ENCODE data around the gene PDZRN3. TPM values are rescaled to one million over a fixed set of nuclear protein-coding genes. Genes with fewer than 3 reads are reported as not detected.

PDZRN3 gene
- total and polyA plus RNA-seq, 12 donors, result 17.7 to 143 (median 74.6) TPM

DNA sequence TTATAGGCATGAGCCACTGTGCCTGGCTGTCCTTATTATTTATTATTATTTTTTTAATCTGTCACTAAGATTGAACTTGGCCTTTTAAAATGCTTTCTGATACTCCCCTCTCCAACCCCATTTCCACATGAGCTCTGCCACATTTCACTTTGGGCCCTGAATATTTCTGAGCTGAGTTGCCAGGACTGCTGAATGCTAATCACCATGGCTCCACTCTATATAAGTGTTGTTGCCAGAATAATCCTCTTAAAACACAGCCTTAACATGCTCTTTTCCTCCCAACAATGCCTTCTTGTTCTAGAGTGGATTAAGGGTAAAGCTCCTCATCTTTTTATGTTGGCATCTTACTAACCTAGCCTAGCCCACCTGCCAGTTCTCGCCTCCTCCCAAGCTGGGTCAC is 124.4 kb downstream of the PDZRN3 start:
- TF ChIP-seq CTCF (IDR thresholded peaks at IDR 0.05), result no peak
- no peaks in the 10 kb centered on the region for H3K9me3 ChIP-seq
- ATAC-seq (peak in 1 of 8 donors; percentile 21), DNase-seq (no peak)
- peaks cover 0 to 58% (median 18%) of the 10 kb centered on the region in 9 donors for H3K4me1 ChIP-seq
- no peaks in the 10 kb centered on the region for H3K27me3 ChIP-seq
- 85 to 100% methylated on average over 1 of the region's 1 CpG for WGBS, 2 donors
- intact Hi-C loops (cut with DNase I), result loop anchor here in 7 of 10 donors (5.0 to 10.0 kb wide), 6 partner anchors 43 to 403 kb away; partner anchors contain the start of gene PDZRN3 (in 1 of the 7)
- H3K4me3 ChIP-seq, result no peak overlapping the region
- peak overlapping the region in 2 of 10 donors; percentile 41 to 59 for H3K27ac ChIP-seq
- H3K36me3 ChIP-seq, result no peaks in the 10 kb centered on the region

DNA sequence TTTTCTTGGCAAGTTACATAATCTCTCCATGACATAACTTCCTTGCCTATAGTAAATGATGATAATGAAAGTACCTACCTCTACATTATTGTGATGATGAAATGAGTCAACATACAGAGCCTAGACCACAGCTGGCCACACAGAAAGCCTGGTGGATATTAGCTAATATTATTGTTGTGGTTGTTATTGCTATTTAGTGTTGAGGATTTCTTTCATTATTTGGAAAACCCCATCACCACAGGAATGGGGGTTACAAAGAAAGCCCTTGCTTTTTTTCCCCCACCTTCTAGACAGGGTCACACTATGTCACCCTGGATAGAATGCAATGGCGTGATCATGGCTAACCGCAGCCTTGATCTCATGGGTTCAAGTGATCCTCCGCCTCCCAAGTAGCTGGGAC is 125.0 kb downstream of the PDZRN3 start:
- Histone ChIP-seq H3K27ac (peak overlapping the region in 2 of 10 donors; percentile 9 to 59), H3K9me3 (no peaks in the 10 kb centered on the region), H3K27me3 (no peaks in the 10 kb centered on the region), H3K36me3 (no peaks in the 10 kb centered on the region), H3K4me1 (peaks cover 0 to 53% (median 16%) of the 10 kb centered on the region in 9 donors), H3K4me3 (no peak overlapping the region)
- intact Hi-C loops (cut with DNase I), result loop anchor here in 9 of 10 donors (2.0 to 10.0 kb wide), 9 partner anchors 42 to 402 kb away; partner anchors contain the start of gene PDZRN3 (in 1 of the 9)
- no peak for TF ChIP-seq CTCF (IDR thresholded peaks at IDR 0.05)
- DNase-seq (no peak), ATAC-seq (no peak)
- 96% methylated on average over 3 of the region's 3 CpGs for WGBS, 2 donors

DNA sequence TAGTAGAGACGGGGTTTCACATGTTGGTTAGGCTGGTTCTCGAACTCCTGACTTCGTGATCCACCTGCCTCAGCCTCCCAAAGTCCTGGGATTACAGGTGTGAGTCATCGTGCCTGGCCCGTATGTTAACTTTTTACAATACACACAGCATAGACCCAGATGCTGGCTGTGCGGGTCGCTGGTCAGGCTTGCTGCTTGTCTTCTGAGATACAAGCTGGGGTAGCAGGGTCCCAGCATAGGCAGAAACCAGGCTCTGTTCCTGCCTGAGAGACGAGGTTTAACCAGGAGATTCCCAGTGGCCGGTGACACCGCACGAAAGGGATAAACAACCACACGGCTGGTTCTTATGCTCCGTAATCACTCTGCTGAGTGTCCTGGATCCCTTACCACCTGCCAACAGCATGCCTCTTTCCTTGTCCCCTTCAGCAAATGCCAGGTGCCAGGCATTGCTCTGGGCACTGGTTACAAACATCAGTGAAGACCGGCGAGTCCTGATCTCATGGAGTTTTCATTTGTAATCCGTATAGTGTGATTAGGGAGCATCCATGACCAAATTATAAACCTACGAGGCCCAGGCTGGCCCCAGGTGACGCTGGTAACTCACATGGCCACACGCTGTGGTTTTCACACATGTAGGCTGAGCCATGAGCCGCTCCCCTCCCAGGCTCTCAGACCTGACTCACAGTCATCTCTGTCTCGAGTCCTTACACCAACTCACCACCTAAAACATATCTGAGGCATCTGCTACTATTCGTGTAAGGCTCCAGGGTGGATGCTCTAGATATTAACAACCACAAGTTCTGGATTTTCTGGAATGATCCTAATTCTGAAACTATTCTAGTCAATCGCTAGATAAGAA is 125.7 kb downstream of the PDZRN3 start:
- WGBS, 2 donors, result 62 to 74% methylated on average over 23 of the region's 23 CpGs
- intact Hi-C loops (cut with DNase I), result loop anchor here in 4 of 10 donors (2.0 to 10.0 kb wide), 4 partner anchors 47 to 398 kb away; no protein-coding TSS in a partner anchor
- ATAC-seq (peak in 7 of 8 donors; percentile 66 to 90 (median 78)), DNase-seq (no peak)
- no peaks in the 10 kb centered on the region for H3K27me3 ChIP-seq
- no peaks in the 10 kb centered on the region for H3K36me3 ChIP-seq
- H3K9me3 ChIP-seq, result no peaks in the 10 kb centered on the region
- H3K4me3 ChIP-seq, result no peak overlapping the region
- no peak for TF ChIP-seq CTCF (IDR thresholded peaks at IDR 0.05)
- H3K4me1 ChIP-seq, result peaks cover 0 to 49% (median 20%) of the 10 kb centered on the region in 9 donors
- H3K27ac ChIP-seq, result peak overlapping the region in 8 of 10 donors; percentile 9 to 65 (median 40)

DNA sequence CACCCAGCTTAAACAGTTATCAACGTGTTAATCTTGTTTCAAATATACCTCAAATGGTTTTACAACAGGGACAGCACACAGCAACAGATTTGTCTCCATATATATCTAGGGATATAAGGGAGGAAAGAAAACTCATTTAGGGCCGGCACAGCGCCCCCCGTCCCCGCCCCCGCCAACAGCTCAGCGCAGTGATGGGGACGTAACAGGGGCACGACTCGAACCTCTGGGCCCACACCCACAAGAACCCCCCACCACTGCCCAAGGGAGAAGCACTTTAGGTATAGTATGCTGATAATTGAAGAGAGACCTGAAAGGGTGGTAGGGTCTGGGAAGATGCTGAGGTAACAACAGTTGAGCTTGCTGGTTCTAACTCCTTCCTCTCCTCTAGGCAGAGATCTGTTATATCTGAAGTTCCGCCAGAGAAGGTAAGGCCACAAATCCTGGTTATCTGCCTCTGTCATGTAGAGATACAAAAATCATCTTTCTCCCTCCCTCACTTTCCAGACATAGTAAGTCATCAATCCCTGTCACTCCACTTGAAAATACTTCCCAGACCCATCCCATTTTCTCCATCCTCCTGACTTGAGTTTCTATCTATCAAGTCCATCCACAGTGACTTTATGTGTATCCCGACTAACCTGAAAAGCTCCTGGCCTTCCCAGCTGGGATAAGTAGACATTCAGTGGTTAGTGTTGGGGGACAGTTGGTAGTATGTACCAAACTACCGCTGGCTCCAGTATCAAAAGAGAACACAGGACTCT is 126.9 kb downstream of the PDZRN3 start:
- Histone ChIP-seq H3K9me3 (no peaks in the 10 kb centered on the region), H3K27ac (peak overlapping the region in 2 of 10 donors; percentile 55 to 59), H3K4me3 (no peak overlapping the region), H3K36me3 (no peaks in the 10 kb centered on the region), H3K4me1 (peaks cover 0 to 49% (median 24%) of the 10 kb centered on the region in 9 donors), H3K27me3 (no peaks in the 10 kb centered on the region)
- DNase-seq, result no peak
- no peak for TF ChIP-seq CTCF (IDR thresholded peaks at IDR 0.05)
- WGBS, 2 donors, result 85 to 90% methylated on average over 13 of the region's 13 CpGs
- ATAC-seq, result no peak
- intact Hi-C loops (cut with DNase I), result loop anchor here in 4 of 10 donors (2.0 to 10.0 kb wide), 4 partner anchors 46 to 397 kb away; no protein-coding TSS in a partner anchor
